Urinary bladder (tissue), 4 donors: ENCODE measurements around the gene AKNA. TPM values are rescaled to one million over a fixed set of nuclear protein-coding genes. Genes with fewer than 3 reads are reported as not detected.
"Not testable (repeated sequence)": the region's sequence is repeated elsewhere in the genome, so short reads cannot be mapped to it uniquely, and the experiment has no call there.

Source experiments
- DNase-seq: peaks from one replicate; pipeline ENCODE4 v3.0.0-alpha.2; 2015; ENCODE audit errors: extremely low spot score
- H3K27ac ChIP-seq: one replicate; pipeline ENCODE4 v1.5.1; 2013; ENCODE audit warnings: low read depth, mild to moderate bottlenecking, moderate library complexity
- H3K36me3 ChIP-seq: one replicate; pipeline ENCODE4 v1.6.1; 2013; ENCODE audit warnings: mild to moderate bottlenecking, moderate library complexity; ENCODE audit not compliant: insufficient read depth
- H3K4me1 ChIP-seq: one replicate; pipeline ENCODE4 v1.6.1; 2013; ENCODE audit warnings: mild to moderate bottlenecking, moderate library complexity; ENCODE audit not compliant: insufficient read depth
- H3K4me3 ChIP-seq: one replicate; pipeline ENCODE4 v1.5.1; 2013; ENCODE audit warnings: low read depth, low read length
- WGBS: extraction: QIAGEN DNeasy Blood & Tissue Kit; methylation state at CpG from one replicate; pipeline ENCODE4 v1.1.7; 2013; 5-methylcytosine and 5-hydroxymethylcytosine counted together
- polyA plus RNA-seq: library from polyadenylated mRNA; stranded (reverse); fragments of 200-250 nt; gene quantifications from one replicate; pipeline ENCODE4 v1.2.3, GENCODE V29; 2013
- total RNA-seq: library from RNA; depleted of rRNA; stranded (reverse); fragments of >200 nt; gene quantifications from one replicate; pipeline ENCODE4 v1.2.3, GENCODE V29; 2014
- donor health status: healthy with polysubstance abuse.
- donor health status: healthy.

The AKNA gene
- total and polyA plus RNA-seq, 2 donors, result 21.2 to 25.5 TPM

DNA sequence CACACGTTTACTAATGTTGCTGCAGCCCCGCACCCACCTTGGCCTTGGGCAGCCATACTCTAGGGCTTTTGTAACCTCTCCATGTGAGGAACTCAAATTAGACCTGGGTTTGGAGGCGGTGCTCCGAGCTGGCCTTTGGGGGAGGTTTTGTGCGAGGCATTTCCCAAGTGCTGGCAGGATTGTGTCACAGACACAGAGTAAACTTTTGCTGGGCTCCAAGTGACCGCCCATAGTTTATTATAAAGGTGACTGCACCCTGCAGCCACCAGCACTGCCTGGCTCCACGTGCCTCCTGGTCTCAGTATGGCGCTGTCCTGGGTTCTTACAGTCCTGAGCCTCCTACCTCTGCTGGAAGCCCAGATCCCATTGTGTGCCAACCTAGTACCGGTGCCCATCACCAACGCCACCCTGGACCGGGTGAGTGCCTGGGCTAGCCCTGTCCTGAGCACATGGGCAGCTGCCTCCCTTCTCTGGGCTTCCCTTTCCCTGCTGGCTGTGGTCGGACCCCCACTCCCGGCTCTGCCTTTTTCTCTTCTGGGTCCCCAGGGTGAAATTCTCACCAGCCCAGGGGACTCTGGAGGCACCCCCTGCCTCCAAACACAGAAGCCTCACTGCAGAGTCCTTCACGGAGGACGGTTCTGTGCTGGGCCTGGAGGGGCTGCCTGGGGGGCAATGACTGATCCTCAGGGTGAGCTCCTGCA is 64.8 kb downstream of the AKNA start, which contains the start of gene ORM1:
Gene ORM1, plus strand, starts transcription at position 268 of the 701 bp plus-strand sequence. Its CDS starts 36 bp downstream, at position 304.
- H3K36me3 ChIP-seq, H3K4me1 ChIP-seq, H3K27ac ChIP-seq, DNase-seq, H3K4me3 ChIP-seq: not testable (repeated sequence)
- 87% methylated on average over 4 of the region's 15 CpGs for WGBS

- H3K4me3 ChIP-seq, H3K36me3 ChIP-seq, H3K4me1 ChIP-seq, DNase-seq, H3K27ac ChIP-seq: not testable (repeated sequence)
- 73% methylated on average over 12 of the region's 12 CpGs for WGBS
These were observed 65.5 kb downstream of the AKNA start for GRCh38 chr9:114322160-114322818.

GRCh38 chr9:114321759-114322158 is 66.0 kb downstream of the AKNA start:
- Histone ChIP-seq H3K36me3 (no peaks in the 10 kb centered on the region), H3K4me3 (no peak overlapping the region), H3K4me1 (no peaks in the 10 kb centered on the region), H3K27ac (no peak overlapping the region)
- DNase-seq, result no peak
- WGBS, result 76% methylated on average over 8 of the region's 8 CpGs

DNA sequence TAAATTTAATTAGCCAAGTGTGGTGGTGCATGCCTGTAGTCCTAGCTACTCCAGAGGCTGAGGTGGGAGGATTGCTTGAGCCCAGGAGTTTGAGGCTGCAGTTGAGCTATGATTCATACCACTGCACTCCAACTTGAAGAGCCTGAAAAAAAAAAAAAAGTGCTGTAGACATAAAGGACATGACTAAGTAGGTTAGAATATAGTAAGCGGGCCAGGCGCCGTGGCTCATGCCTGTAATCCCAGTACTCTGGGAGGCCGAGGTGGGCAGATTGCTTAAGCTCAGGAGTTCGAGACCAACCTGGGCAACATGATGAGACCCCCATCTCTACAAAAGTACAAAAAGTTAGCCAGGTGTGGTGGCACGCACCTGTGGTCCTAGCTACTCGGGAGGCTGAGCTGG is 67.1 kb downstream of the AKNA start:
- H3K4me3 ChIP-seq, H3K36me3 ChIP-seq, H3K27ac ChIP-seq, DNase-seq, H3K4me1 ChIP-seq: not testable (repeated sequence)
- WGBS, result 90% methylated on average over 7 of the region's 7 CpGs

GRCh38 chr9:114319147-114319546 is 68.6 kb downstream of the AKNA start:
- no peak for DNase-seq
- no peak overlapping the region for H3K4me3 ChIP-seq
- no peaks in the 10 kb centered on the region for H3K4me1 ChIP-seq
- WGBS, result 83% methylated on average over 3 of the region's 3 CpGs
- no peaks in the 10 kb centered on the region for H3K36me3 ChIP-seq
- no peak overlapping the region for H3K27ac ChIP-seq

DNA sequence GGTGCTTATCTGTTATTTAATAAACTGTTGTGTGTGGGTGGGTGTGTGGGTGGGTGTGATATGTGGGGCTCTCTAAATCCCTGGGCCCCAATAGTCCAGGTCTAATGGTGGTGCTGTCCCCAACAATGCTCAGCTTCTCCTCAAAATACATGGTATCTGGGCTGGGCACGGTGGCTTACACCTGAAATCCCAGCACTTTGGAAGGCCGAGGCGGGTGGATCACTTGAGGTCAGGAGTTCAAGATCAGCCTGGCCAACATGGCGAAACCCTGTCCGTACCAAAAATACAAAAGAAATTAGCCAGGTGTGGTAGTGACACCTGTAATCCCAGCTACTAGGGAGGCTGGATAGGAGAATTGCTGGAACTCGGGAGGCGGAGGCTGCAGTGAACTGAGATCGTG is 69.4 kb downstream of the AKNA start:
- 90% methylated on average over 8 of the region's 8 CpGs for WGBS
- no peak overlapping the region for H3K27ac ChIP-seq
- DNase-seq, result no peak
- H3K4me3 ChIP-seq, result no peak overlapping the region
- no peaks in the 10 kb centered on the region for H3K4me1 ChIP-seq
- no peaks in the 10 kb centered on the region for H3K36me3 ChIP-seq

DNA sequence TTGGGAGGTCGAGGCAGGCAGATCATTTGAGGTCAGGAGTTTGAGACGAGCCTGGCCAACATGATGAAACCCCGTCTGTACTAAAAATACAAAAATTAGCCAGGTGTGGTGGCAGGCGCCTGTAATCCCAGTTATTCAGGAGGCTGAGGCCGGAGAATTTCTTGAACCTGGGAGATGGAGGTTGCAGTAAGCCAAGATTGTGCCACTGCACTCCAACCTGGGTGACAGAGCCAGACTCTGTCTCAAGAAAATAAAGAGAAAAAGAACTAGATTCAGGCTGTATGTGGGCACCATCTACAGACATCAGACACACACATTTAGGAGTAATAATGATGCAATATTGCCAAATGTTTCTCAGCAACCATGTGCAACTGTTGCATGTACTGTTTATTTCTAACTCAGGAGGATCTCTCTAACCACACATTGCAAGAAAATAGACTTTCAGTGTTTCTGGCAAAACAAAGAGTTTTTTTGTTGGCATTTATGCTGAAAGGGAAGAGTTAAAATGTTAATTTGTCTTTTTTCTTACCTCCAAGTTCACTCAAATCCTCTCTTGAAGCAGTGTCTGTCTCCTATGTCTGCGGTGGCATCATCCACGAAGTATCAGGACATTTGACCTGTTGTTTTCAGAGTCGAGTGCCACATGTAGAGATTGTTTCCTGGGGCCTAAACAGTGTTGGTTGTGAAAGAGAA is 70.0 kb downstream of the AKNA start:
- Histone ChIP-seq H3K4me1 (no peaks in the 10 kb centered on the region), H3K36me3 (no peaks in the 10 kb centered on the region), H3K4me3 (no peak overlapping the region), H3K27ac (no peak overlapping the region)
- WGBS, result 87% methylated on average over 8 of the region's 8 CpGs
- no peak for DNase-seq

GRCh38 chr9:114316605-114317230 is 71.1 kb downstream of the AKNA start:
- WGBS, result 81% methylated on average over 10 of the region's 10 CpGs
- no peak for DNase-seq

DNA sequence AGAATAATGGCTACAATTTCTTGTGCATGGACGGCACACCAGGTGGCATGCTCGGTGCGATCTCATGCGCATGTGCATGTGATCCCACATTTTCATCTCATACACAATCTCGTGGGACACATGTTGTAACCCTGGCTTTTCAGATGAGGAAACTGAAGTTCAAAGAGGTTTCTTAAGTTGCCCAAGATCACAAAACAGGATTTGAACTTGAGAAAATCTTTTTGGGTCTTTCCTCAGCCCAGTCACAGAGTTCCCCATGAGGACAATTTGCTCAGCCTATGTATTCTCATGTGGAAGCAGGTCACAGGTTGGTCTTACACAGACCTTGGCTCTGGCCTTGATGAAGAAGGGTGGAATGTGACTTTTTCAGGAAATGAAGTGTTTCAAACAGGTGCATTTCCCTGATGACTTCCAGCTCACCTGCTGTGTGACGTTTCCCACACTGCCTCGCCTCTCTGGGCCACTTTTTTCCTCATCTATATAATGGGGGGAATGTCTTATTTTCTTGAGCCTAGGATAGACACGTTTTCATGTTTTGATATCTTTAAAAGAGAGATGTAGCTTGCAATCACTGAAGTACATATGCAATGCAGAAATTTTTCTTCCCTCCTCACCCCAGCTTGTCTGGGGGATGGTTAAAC is 71.9 kb downstream of the AKNA start:
- WGBS, result 86% methylated on average over 8 of the region's 8 CpGs

More at GRCh38 chr9:114316605-114317230, 71.1 kb downstream of the AKNA start:
- Histone ChIP-seq H3K4me3 (no peak overlapping the region), H3K27ac (no peak overlapping the region), H3K4me1 (no peaks in the 10 kb centered on the region), H3K36me3 (no peaks in the 10 kb centered on the region)

GRCh38 chr9:114314881-114315722 is 72.7 kb downstream of the AKNA start:
- Histone ChIP-seq H3K36me3 (no peaks in the 10 kb centered on the region), H3K27ac (no peak overlapping the region), H3K4me3 (no peak overlapping the region), H3K4me1 (no peaks in the 10 kb centered on the region)
- DNase-seq, result no peak
- WGBS, result 86% methylated on average over 8 of the region's 8 CpGs

More for the DNA sequence above, 71.9 kb downstream of the AKNA start:
- H3K27ac ChIP-seq, result no peak overlapping the region
- no peak overlapping the region for H3K4me3 ChIP-seq
- DNase-seq, result no peak
- no peaks in the 10 kb centered on the region for H3K36me3 ChIP-seq
- no peaks in the 10 kb centered on the region for H3K4me1 ChIP-seq

GRCh38 chr9:114314256-114314867 is 73.4 kb downstream of the AKNA start:
- Histone ChIP-seq H3K36me3 (no peaks in the 10 kb centered on the region), H3K27ac (no peak overlapping the region), H3K4me1 (no peaks in the 10 kb centered on the region), H3K4me3 (no peak overlapping the region)
- WGBS, result 79% methylated on average over 7 of the region's 7 CpGs
- no peak for DNase-seq

- Histone ChIP-seq H3K36me3 (no peaks in the 10 kb centered on the region), H3K4me1 (no peaks in the 10 kb centered on the region), H3K27ac (no peak overlapping the region), H3K4me3 (no peak overlapping the region)
- DNase-seq, result no peak
- WGBS, result 75% methylated on average over 8 of the region's 8 CpGs
These were observed 74.6 kb downstream of the AKNA start for GRCh38 chr9:114313186-114313585.
